ENCODE results near the gene TWIST2. TPM values are rescaled to one million over a fixed set of nuclear protein-coding genes. Genes with fewer than 3 reads are reported as not detected.

Gene TWIST2
- total RNA-seq, 2 donors from 2014 or later: 41.4 to 62.1 TPM

DNA sequence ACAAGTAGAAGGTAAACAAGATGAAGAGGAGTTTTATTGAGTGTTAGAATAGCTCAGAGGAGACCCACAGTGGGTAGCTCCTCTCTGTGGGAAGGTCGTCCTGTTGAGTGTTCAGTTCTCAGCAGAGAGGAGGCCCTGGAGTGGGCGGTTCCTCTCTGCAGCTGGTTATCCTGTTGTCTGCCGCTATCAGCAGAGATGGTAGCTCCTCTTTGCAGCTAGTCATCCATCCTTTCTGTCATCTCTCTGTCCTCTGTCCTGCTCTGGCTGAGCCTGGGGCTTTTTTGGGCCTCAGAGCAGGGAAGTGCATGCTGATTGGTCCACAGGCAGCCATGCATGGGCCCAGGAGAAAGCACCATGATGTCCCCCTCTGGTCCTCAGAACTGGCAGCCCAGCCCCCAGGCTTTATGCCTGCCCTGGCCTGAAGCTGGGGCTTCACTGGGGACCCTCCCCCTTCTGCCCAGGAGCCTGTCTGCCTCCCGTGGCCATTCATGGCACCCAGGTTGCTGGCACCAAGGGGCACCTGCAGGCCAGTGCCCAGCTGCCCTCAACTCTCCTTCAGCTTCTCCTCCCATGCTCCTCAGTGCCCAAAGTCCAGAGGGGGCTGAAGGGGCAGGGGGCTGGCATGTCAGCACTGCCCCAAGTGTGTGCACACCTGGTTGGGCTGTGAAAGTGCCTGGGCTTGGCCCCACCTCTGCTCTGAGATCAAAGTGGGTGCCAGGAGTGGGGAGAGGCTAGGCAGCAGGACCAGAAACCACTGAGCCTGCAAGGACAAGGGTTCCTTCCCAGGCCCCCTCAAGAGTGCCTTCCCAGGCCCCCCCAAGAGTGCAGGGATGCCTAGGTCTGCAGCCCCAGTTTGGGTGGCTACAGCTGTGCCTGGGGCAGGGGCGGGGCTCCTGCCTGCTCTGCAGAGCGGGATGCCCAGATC, 98.7 kb downstream of the TWIST2 start:
- Histone ChIP-seq H3K4me3 (no peak overlapping the region), H3K27me3 (replicated peaks; ENCODE audit: insufficient read depth) (no peaks in the 10 kb centered on the region), H3K9me3 (no peaks in the 10 kb centered on the region), H3K36me3 (no peaks in the 10 kb centered on the region), H3K4me1 (ENCODE audit: control insufficient read depth in 1 of 2, low read depth in 2 of 2) (no peaks in the 10 kb centered on the region), H3K27ac (no peak overlapping the region)
- ATAC-seq (ENCODE audit: insufficient number of reproducible peaks, low FRiP score, low read depth): no peak
- TF ChIP-seq, protein P1, sequence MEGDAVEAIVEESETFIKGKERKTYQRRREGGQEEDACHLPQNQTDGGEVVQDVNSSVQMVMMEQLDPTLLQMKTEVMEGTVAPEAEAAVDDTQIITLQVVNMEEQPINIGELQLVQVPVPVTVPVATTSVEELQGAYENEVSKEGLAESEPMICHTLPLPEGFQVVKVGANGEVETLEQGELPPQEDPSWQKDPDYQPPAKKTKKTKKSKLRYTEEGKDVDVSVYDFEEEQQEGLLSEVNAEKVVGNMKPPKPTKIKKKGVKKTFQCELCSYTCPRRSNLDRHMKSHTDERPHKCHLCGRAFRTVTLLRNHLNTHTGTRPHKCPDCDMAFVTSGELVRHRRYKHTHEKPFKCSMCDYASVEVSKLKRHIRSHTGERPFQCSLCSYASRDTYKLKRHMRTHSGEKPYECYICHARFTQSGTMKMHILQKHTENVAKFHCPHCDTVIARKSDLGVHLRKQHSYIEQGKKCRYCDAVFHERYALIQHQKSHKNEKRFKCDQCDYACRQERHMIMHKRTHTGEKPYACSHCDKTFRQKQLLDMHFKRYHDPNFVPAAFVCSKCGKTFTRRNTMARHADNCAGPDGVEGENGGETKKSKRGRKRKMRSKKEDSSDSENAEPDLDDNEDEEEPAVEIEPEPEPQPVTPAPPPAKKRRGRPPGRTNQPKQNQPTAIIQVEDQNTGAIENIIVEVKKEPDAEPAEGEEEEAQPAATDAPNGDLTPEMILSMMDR (IDR thresholded peaks at IDR 0.05): no peak
- no peak for DNase-seq (ENCODE audit: low spot score)

- H3K36me3 ChIP-seq: no peaks in the 10 kb centered on the region
- no peak for DNase-seq (ENCODE audit: low spot score)
- no peaks in the 10 kb centered on the region for H3K4me1 ChIP-seq (ENCODE audit: control insufficient read depth in 1 of 2, low read depth in 2 of 2)
- H3K9me3 ChIP-seq: no peaks in the 10 kb centered on the region
- no peaks in the 10 kb centered on the region for H3K27me3 ChIP-seq (replicated peaks; ENCODE audit: insufficient read depth)
- H3K27ac ChIP-seq: no peak overlapping the region
- H3K4me3 ChIP-seq: no peak overlapping the region
- TF ChIP-seq, protein P1 (IDR thresholded peaks at IDR 0.05): no peak
- ATAC-seq (ENCODE audit: insufficient number of reproducible peaks, low FRiP score, low read depth): no peak
Measured at GRCh38 chr2:238947243-238947760, 99.4 kb downstream of the TWIST2 start.

- ATAC-seq (ENCODE audit: insufficient number of reproducible peaks, low FRiP score, low read depth) (no peak), DNase-seq (ENCODE audit: low spot score) (no peak)
- Histone ChIP-seq H3K36me3 (no peaks in the 10 kb centered on the region), H3K27ac (no peak overlapping the region), H3K4me1 (ENCODE audit: control insufficient read depth in 1 of 2, low read depth in 2 of 2) (no peaks in the 10 kb centered on the region), H3K4me3 (no peak overlapping the region), H3K9me3 (no peaks in the 10 kb centered on the region), H3K27me3 (replicated peaks; ENCODE audit: insufficient read depth) (no peaks in the 10 kb centered on the region)
- TF ChIP-seq, protein P1 (IDR thresholded peaks at IDR 0.05): no peak
Measured at GRCh38 chr2:238947920-238948710, 100.2 kb downstream of the TWIST2 start.

- Histone ChIP-seq H3K4me3 (no peak overlapping the region), H3K27ac (no peak overlapping the region), H3K9me3 (no peaks in the 10 kb centered on the region), H3K27me3 (replicated peaks; ENCODE audit: insufficient read depth) (no peaks in the 10 kb centered on the region), H3K4me1 (ENCODE audit: control insufficient read depth in 1 of 2, low read depth in 2 of 2) (no peaks in the 10 kb centered on the region), H3K36me3 (no peaks in the 10 kb centered on the region)
- ATAC-seq (ENCODE audit: insufficient number of reproducible peaks, low FRiP score, low read depth): no peak
- DNase-seq (ENCODE audit: low spot score): no peak
- TF ChIP-seq, protein P1 (IDR thresholded peaks at IDR 0.05): no peak
Measured at GRCh38 chr2:238948765-238949641, 101.1 kb downstream of the TWIST2 start.

Measured in thoracic aorta (tissue), 2 donors.